Mammary microvascular endothelial cell (primary cell): ENCODE data around the gene ODAD2. TPM values are rescaled to one million over a fixed set of nuclear protein-coding genes. Genes with fewer than 3 reads are reported as not detected.

Experiments
- total RNA-seq: library from RNA; depleted of rRNA; stranded (reverse); fragments of >200 nt; gene quantifications from 2 replicates; pipeline ENCODE4 v1.2.3, GENCODE V29; 2015

ODAD2 gene
- 1.7 and 4.5 TPM in 2 replicates for total RNA-seq

GRCh38 chr10:27998954-27999275 lies at the start of gene ODAD2:
ODAD2 (minus strand) TSS chr10:27999079; CDS start chr10:27995142, 3,937 bp downstream.

